HepG2 (cell line): ENCODE data around the gene HDAC5. TPM values are rescaled to one million over a fixed set of nuclear protein-coding genes. Genes with fewer than 3 reads are reported as not detected.

Source experiments
- ARNT2 ChIP-seq: sonication (generic); formaldehyde crosslinking; IDR thresholded peaks from 2 replicates; pipeline ENCODE4 v1.8.0; 2022; ENCODE audit warnings: mild to moderate bottlenecking, low read depth, missing genetic modification reagents, moderate library complexity
- CEBPB ChIP-seq: IDR thresholded peaks from 2 replicates; pipeline ENCODE4 v1.6.1; 2011; ENCODE audit warnings: low read depth, low read length, improper control_type of control experiment, borderline replicate concordance
- DPF2 ChIP-seq: sonication (generic); formaldehyde crosslinking; IDR thresholded peaks from 2 replicates; pipeline ENCODE4 v1.4.0; 2020; ENCODE audit warnings: mild to moderate bottlenecking, low read depth, missing genetic modification reagents, borderline replicate concordance
- ELF1 ChIP-seq: sonication (generic); formaldehyde crosslinking; IDR thresholded peaks from 2 replicates; pipeline ENCODE4 v1.4.0; 2020; ENCODE audit warnings: missing genetic modification reagents
- HDAC1 ChIP-seq: sonication (generic); formaldehyde crosslinking; IDR thresholded peaks from 2 replicates; pipeline ENCODE4 v1.5.1; 2020; ENCODE audit warnings: mild to moderate bottlenecking, missing genetic modification reagents
- KLF16 ChIP-seq, 2 experiments: sonication (generic) in 1 of 2; formaldehyde crosslinking in 1 of 2; IDR thresholded peaks; 2 replicates each; pipeline versions ENCODE4 v1.6.1 to v1.8.0; 2016 to 2023; ENCODE audit warnings: missing genetic modification reagents in 2 of 2, missing compliant biosample characterization in 1 of 2
- NFE2L1 ChIP-seq: sonication (generic); formaldehyde crosslinking; IDR thresholded peaks from 2 replicates; pipeline ENCODE4 v1.4.0; 2020; ENCODE audit warnings: missing genetic modification reagents, mild to moderate bottlenecking, borderline replicate concordance
- NFKBIZ ChIP-seq: IDR thresholded peaks from 2 replicates; pipeline ENCODE4 v1.6.1; 2018; ENCODE audit warnings: missing genetic modification reagents, missing compliant biosample characterization
- REL ChIP-seq: sonication (generic); formaldehyde crosslinking; conservative IDR thresholded peaks from 2 replicates; pipeline ENCODE4 v1.8.0; 2022; ENCODE audit warnings: mild to moderate bottlenecking, missing genetic modification reagents, moderate library complexity
- RXRB ChIP-seq: IDR thresholded peaks from 2 replicates; pipeline ENCODE4 v1.6.1; 2016; ENCODE audit warnings: borderline replicate concordance, missing genetic modification reagents, missing compliant biosample characterization
- STAT6 ChIP-seq: sonication (generic); formaldehyde crosslinking; IDR thresholded peaks from 2 replicates; pipeline ENCODE4 v1.4.0; 2020; ENCODE audit warnings: missing genetic modification reagents, mild to moderate bottlenecking, borderline replicate concordance
- TCF12 ChIP-seq, 2 experiments: fragments of 450-650 bp in 1 of 2; sonication (generic) in 1 of 2; formaldehyde crosslinking in 1 of 2; IDR thresholded peaks; 2 replicates each; pipeline versions ENCODE4 v1.6.1 to v1.8.0; 2017 to 2022; ENCODE audit warnings: antibody characterized with exemption in 1 of 2, mild to moderate bottlenecking in 1 of 2, missing genetic modification reagents in 1 of 2, moderate library complexity in 1 of 2
- TEAD3 ChIP-seq: optimal IDR thresholded peaks from 2 replicates; pipeline ENCODE3; 2016; ENCODE audit warnings: borderline replicate concordance
- XRCC5 ChIP-seq: fragments of 200-400 bp; formaldehyde crosslinking; optimal IDR thresholded peaks from 2 replicates; pipeline ENCODE3; 2017; ENCODE audit warnings: mild to moderate bottlenecking, low read length
- ZFP37 ChIP-seq: sonication (generic); formaldehyde crosslinking; IDR thresholded peaks from 2 replicates; pipeline ENCODE4 v1.4.0; 2020; ENCODE audit warnings: missing genetic modification reagents, borderline replicate concordance
- ZFP82 ChIP-seq: sonication (generic); formaldehyde crosslinking; IDR thresholded peaks from 2 replicates; pipeline ENCODE4 v1.5.1; 2020; ENCODE audit warnings: mild to moderate bottlenecking, missing genetic modification reagents, borderline replicate concordance
- ZMYM4 ChIP-seq: sonication (generic); formaldehyde crosslinking; IDR thresholded peaks from 2 replicates; pipeline ENCODE4 v1.8.1; 2023; ENCODE audit warnings: mild to moderate bottlenecking, missing genetic modification reagents
- ZNF747 ChIP-seq: sonication (generic); formaldehyde crosslinking; IDR thresholded peaks from 2 replicates; pipeline ENCODE4 v1.8.1; 2023; ENCODE audit warnings: missing genetic modification reagents, mild to moderate bottlenecking, borderline replicate concordance
- ZNF749 ChIP-seq: sonication (generic); formaldehyde crosslinking; IDR thresholded peaks from 2 replicates; pipeline ENCODE4 v1.8.0; 2022; ENCODE audit warnings: mild to moderate bottlenecking, missing genetic modification reagents, moderate library complexity, borderline replicate concordance
- ZNF770 ChIP-seq: sonication (generic); formaldehyde crosslinking; IDR thresholded peaks from 2 replicates; pipeline ENCODE4 v1.5.0; 2020; ENCODE audit warnings: mild to moderate bottlenecking, missing genetic modification reagents
- ZNF879 ChIP-seq: sonication (generic); formaldehyde crosslinking; IDR thresholded peaks from 2 replicates; pipeline ENCODE4 v1.8.1; 2023; ENCODE audit warnings: missing genetic modification reagents
- polyA plus RNA-seq, 8 experiments: library from polyadenylated mRNA; depleted of rRNA in 3 of 8; stranded (reverse) in 7 of 8; unstranded in 1 of 8; fragments of >200 nt; fragmentation: Illumina TruSeq in 4 of 8; extraction: Trizol in 4 of 8; gene quantifications; 2 replicates each; pipeline versions ENCODE4 v1.2.1 to v1.2.3, GENCODE V29; 2011 to 2016; ENCODE audit warnings: low read depth in 4 of 8, missing spikeins in 1 of 8, mixed read lengths in 1 of 8; ENCODE audit not compliant: insufficient read depth in 1 of 8
- total RNA-seq, 5 experiments: library from RNA; depleted of rRNA; stranded (reverse); fragments of >200 nt; fragmentation: Illumina TruSeq; extraction: Trizol; gene quantifications; 2 replicates each; pipeline ENCODE4 v1.2.3, GENCODE V29; 2016; ENCODE audit warnings: low read depth in 1 of 5
- TF ChIP-seq, protein P1 (sequence below): fragments of 450-650 bp; IDR thresholded peaks from 2 replicates; pipeline ENCODE4 v1.6.1; 2016

The HDAC5 gene
- total and polyA plus RNA-seq, 2 of the 13 experiments (the other 11 are each of a cell fraction or from before 2014, with no cell fraction given), result 46.4 to 85.4 TPM

GRCh38 chr17:44137891-44138709 is 14.7 kb upstream of the HDAC5 start (continued):
- peak; percentile 92; the same call in 1 of the 2 replicates for TF ChIP-seq STAT6
- peak; percentile 10; the same call in 1 of the 2 replicates for TF ChIP-seq ELF1 (CRISPR knock-in tag)
- TF ChIP-seq RXRB (CRISPR knock-in tag), result peak; percentile 13; the same call in 1 of the 2 replicates
- 0 out of 2 replicates have a peak, but pooled peaks have one; percentile 66 for TF ChIP-seq ZFP37 (CRISPR knock-in tag)
- TF ChIP-seq KLF16 (CRISPR knock-in tag; IDR thresholded peaks at IDR 0.05), result peak in 1 of 2 experiments; percentile 63; a peak in 2 of 4 replicates
- TF ChIP-seq ARNT2 (CRISPR knock-in tag), result 0 out of 2 replicates have a peak, but pooled peaks have one; percentile 28
- TF ChIP-seq, protein P1, sequence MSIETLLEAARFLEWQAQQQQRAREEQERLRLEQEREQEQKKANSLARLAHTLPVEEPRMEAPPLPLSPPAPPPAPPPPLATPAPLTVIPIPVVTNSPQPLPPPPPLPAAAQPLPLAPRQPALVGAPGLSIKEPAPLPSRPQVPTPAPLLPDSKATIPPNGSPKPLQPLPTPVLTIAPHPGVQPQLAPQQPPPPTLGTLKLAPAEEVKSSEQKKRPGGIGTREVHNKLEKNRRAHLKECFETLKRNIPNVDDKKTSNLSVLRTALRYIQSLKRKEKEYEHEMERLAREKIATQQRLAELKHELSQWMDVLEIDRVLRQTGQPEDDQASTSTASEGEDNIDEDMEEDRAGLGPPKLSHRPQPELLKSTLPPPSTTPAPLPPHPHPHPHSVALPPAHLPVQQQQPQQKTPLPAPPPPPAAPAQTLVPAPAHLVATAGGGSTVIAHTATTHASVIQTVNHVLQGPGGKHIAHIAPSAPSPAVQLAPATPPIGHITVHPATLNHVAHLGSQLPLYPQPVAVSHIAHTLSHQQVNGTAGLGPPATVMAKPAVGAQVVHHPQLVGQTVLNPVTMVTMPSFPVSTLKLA, result peak; percentile 61
- TF ChIP-seq TEAD3 (CRISPR knock-in tag), result peak; percentile 44
- TF ChIP-seq ZNF747 (CRISPR knock-in tag), result peak; percentile 59; the same call in 1 of the 2 replicates
- 0 out of 2 replicates have a peak, but pooled peaks have one; percentile 4 for TF ChIP-seq ZNF770
- TF ChIP-seq REL (CRISPR knock-in tag), result no peak
- 0 out of 2 replicates have a peak, but pooled peaks have one; percentile 68 for TF ChIP-seq ZNF879 (CRISPR knock-in tag)
- 0 out of 2 replicates have a peak, but pooled peaks have one; percentile 31 for TF ChIP-seq NFE2L1 (CRISPR knock-in tag)
- TF ChIP-seq HDAC1 (CRISPR knock-in tag), result peak; percentile 66; the same call in 1 of the 2 replicates
- TF ChIP-seq ZMYM4 (CRISPR knock-in tag), result peak; percentile 61; the same call in 1 of the 2 replicates
- peak; percentile 66 for TF ChIP-seq XRCC5
- peak; percentile 72 for TF ChIP-seq DPF2 (CRISPR knock-in tag)
- TF ChIP-seq NFKBIZ (CRISPR knock-in tag), result 0 out of 2 replicates have a peak, but pooled peaks have one; percentile 16
- TF ChIP-seq TCF12 (IDR thresholded peaks at IDR 0.05), result no peak
- TF ChIP-seq TCF12 (CRISPR knock-in tag; IDR thresholded peaks at IDR 0.05), result peak; percentile 56; the same call in 1 of the 2 replicates
- peak; percentile 43; the same call in 1 of the 2 replicates for TF ChIP-seq CEBPB
- TF ChIP-seq ZNF749 (CRISPR knock-in tag), result 0 out of 2 replicates have a peak, but pooled peaks have one; percentile 22
- TF ChIP-seq ZFP82, result no peak
